Astrocyte (in vitro differentiated cells and primary cell): Measurements from ENCODE around the gene CCT8L2.
"Not testable (repeated sequence)": the region's sequence is repeated elsewhere in the genome, so short reads cannot be mapped to it uniquely, and the experiment has no call there.

ENCODE experiments used
- CTCF ChIP-seq: IDR thresholded peaks from 2 replicates; pipeline ENCODE4 v1.5.1; 2011; ENCODE audit warnings: low read depth, mild to moderate bottlenecking, inconsistent platforms, low read length, moderate library complexity; ENCODE audit not compliant: insufficient read depth
- EZH2 ChIP-seq: IDR thresholded peaks from 2 replicates; pipeline ENCODE4 v1.6.1; 2012; ENCODE audit warnings: mild to moderate bottlenecking, low read length, inconsistent platforms; ENCODE audit not compliant: insufficient read depth

GRCh38 chr22:16623595-16623994, 31.0 kb upstream of the CCT8L2 start:
- not testable (repeated sequence) for TF ChIP-seq CTCF, EZH2
